Glomerular visceral epithelial cell (primary cell): ENCODE measurements around the gene SERPINC1.
"Not testable (repeated sequence)": the region's sequence is repeated elsewhere in the genome, so short reads cannot be mapped to it uniquely, and the experiment has no call there.

Experiments used
- DNase-seq: peaks from one replicate; pipeline ENCODE4 v3.0.0-alpha.2; 2016; ENCODE audit errors: extremely low spot score

Gene SERPINC1

GRCh38 chr1:173917149-173917548 is at the start of gene SERPINC1:
TSS of gene SERPINC1 (minus strand) at chr1:173917327. CDS start at chr1:173917259, 68 bp downstream.
- DNase-seq = no peak

- DNase-seq = not testable (repeated sequence)
Measured at GRCh38 chr1:173965896-173966295, 48.8 kb upstream of the SERPINC1 start.

GRCh38 chr1:173963477-173963876 is 46.4 kb upstream of the SERPINC1 start:
- DNase-seq = no peak

GRCh38 chr1:173960625-173961024 is 43.5 kb upstream of the SERPINC1 start:
- DNase-seq = no peak

GRCh38 chr1:173954179-173954578 is 37.1 kb upstream of the SERPINC1 start:
- DNase-seq = peak; percentile 60

GRCh38 chr1:173948594-173948993 is 31.5 kb upstream of the SERPINC1 start:
- no peak for DNase-seq

DNA sequence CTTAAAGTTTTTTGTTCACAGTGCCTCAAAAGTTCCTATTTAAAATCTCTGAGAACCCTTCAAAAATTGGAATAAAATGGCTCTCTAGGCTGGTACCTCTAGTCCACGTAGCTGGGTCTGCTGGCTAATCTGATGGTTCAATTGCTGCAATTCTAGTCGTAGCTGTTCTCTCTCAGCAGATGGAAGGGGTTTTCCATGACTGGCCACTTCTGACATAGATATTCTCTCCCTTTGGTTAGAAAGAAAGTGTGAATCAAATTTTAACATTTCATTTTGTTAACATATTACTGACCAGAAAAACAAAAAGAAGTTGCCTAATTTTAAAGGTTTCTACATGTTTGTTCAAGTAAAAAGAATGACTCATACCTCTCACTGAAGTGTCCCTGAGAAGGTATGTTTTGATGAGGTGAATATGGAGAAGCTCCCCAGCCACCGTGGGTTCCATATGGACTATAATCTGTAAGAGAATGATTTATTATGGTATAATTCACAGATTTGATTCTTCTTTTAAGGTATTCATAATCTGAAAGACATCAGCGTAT is 29.3 kb upstream of the SERPINC1 start:
- DNase-seq = no peak

DNA sequence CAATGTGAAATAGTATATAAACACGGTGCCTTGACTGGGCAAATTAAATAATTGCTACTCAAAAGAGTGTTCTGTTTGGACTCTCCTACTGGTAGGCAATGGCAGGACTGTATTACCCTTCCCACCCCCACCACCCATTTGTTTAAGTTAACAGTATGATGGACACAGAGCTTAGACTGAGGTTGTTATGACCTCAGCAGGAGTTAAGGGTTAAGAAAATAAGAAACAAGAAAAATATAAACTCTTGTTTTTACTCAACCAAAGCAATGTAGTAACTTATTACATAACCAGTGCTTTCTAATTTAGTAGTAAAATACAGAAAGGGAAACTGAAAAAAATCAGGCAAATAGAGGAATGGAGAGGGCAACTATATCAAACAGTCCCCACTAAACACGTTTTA is 19.9 kb upstream of the SERPINC1 start:
- DNase-seq = no peak

- no peak for DNase-seq
Measured at GRCh38 chr1:173934440-173934839, 17.3 kb upstream of the SERPINC1 start.

DNA sequence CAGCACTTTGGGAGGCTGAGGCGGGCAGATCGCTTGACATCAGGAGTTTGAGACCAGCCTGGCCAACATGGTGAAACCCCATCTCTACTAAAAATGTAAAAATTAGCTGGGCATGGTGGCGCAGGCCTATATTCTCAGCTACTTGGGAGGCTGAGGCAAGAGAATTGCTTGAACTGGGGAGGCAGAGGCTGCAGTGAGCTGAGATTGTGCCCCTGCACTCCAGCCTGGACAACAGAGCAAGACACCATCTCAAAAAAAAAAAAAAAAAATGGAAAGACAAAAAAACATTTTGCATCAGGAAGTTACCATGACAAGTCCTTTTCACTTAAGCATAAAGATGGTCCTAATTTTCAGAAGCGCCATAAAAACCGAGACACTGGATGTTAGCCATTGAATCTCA is 13.4 kb upstream of the SERPINC1 start:
- not testable (repeated sequence) for DNase-seq

GRCh38 chr1:173925306-173926242 is 8.4 kb upstream of the SERPINC1 start:
- DNase-seq = no peak

DNA sequence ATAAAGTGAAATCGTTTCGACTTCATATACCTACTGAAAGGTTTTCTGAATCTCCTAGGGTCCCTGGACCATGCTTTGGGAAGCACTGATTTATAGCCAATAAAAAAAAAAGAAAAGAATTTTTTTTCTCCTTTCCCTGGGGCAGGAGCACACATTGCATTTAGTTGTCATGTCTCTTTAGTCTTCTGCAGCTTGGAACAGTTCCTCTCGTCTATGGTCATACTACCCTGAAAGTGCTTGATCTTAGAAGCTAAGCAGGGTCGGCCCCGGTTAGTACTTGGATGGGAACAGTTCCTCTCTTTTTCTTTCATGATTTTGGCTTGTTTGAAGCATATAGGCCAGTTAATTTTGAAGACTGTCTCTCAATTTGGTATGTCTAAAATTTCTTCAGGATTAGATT is 3.7 kb upstream of the SERPINC1 start:
- no peak for DNase-seq

DNA sequence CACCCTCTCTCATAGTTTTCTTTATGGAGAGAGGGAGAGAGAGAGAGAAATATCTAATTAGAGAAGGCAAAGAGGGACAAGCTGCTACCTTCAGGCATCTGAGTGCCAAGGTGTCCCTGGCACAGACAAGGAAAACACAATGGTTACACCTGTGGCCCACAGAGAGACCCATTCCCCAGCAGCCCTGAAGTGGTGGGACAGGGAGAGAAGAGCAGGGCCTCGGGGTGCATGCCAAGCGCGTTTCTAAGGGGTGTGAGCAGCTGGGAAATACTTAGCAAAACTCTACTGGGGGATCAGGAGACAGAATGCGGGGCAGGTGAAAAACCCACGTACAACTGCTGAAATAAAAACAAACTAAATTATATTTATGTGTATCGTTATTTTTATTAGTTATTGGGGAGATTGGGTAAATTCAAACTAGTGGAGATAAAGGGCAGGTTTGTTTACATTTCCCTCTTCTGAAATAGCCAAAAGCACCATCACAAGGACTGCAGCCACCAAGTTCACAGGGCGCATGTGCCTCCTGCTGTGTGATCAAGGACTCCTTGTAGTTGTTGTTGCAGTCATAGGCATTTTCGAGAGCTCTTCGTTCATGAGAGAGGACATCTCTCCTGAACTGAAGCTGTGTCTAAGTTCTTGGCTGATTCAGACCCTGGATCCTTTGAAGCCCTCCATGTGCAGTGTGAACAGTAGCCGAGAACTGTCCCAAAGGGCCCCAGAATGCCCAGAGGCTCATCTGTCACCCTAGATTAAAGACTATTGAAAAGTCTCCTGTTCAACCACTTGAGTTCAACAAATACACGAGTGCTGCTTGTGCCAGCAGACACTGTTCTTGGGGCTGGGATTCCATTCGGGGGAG is 737 bp upstream of the SERPINC1 start:
- no peak for DNase-seq

DNA sequence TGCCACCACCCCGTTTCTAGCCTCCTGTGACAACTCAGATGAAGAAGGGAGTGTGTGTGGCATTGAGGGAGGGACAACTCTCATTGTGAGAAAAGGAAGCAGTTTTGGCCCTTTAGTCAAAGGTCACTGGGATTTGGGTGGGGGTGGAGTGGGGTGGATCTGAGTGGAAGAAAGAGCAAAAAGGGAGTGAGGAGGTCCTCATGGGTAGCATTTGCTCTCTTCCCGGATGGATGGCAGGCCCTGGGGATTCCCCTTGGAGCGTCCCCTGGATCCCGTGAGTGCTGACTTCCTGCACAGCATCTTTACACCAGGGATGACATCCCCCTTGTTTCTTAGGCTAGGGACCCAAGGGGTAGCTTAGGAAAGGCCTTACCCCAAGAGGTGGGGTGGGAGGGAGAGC is 460 bp downstream of the SERPINC1 start:
- DNase-seq = no peak

DNA sequence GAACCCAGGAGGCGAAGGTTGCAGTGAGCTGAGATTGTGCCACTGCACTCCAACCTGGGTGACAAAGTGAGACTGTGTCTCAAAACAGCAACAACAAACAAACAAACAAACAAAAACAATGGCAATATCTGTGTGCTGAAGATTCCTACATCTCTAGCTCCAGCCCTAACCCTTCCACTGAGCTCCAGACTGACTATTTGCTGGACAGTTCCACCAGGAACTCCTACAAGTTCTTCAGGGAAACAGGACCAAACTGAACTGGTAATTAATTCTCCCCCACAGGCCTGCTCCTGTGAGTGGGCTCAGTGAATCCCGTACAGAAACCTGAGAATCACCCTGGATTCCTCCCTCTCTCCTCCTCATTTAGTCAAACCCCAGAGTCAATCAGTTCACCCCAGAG is 1.5 kb downstream of the SERPINC1 start:
- DNase-seq = no peak

GRCh38 chr1:173914366-173914871 is 2.7 kb downstream of the SERPINC1 start:
- DNase-seq = peak; percentile 10

GRCh38 chr1:173913111-173913510 is 4.0 kb downstream of the SERPINC1 start:
- no peak for DNase-seq

GRCh38 chr1:173903827-173904531 is 13.1 kb downstream of the SERPINC1 start:
- no peak for DNase-seq

DNA sequence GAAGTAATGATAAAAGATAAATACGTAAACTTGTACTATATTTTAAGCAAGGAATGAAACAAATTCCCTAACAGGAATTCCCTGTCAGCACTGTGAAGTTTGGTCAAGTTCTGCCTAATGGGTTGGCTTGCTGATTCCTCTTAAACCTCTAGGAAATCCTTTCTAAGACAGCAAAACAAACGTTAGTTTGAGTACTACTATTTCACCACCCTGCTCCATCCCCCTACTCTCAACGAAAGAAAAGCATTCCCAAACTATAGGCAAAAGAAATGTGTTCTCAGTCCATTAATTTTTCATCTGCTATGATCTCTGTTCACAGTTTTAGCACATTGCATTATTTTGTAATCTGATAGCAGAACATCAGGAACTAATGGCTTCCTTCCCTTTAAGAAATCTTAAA is 16.1 kb downstream of the SERPINC1 start:
- DNase-seq = no peak

GRCh38 chr1:173900427-173900826 is 16.7 kb downstream of the SERPINC1 start:
- DNase-seq = no peak

- no peak for DNase-seq
Measured at GRCh38 chr1:173894189-173894588, 22.9 kb downstream of the SERPINC1 start.
